ENCODE data around the gene SLC29A3.
A peak's percentile ranks its signal among the peaks of the same experiment; 100 is the strongest.

SLC29A3 gene

DNA sequence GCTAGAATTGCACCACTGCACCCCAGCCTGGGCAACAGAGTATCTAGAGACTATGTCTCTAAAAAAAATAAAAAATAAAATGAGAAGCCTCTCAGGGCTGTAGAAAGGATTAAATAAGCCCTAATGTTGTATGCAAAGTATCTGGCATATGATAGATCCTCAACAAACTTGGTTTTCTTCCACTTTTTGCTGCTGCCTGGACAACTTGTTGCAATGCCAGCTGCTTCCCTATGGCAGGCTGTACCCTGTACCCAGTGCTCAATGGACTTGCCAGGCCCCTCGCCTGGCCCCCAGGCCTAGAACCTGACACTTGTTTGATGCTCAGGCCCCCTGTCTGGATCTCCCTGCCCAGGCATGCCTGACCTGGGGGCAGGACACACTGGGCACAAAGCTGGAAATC lies 49.1 kb downstream of the SLC29A3 start:
- no peak for TF ChIP-seq POLR2A (IDR thresholded peaks at IDR 0.05; ENCODE audit: low read depth, low read length)
- TF ChIP-seq POLR2AphosphoS5 (IDR thresholded peaks at IDR 0.05; ENCODE audit: low read depth, low read length) = no peak
- TF ChIP-seq PAX5 (IDR thresholded peaks at IDR 0.05; ENCODE audit: insufficient read depth, low read length, severe bottlenecking) = no peak
- no peak for TF ChIP-seq SPI1 (IDR thresholded peaks at IDR 0.05; ENCODE audit: low read depth, low read length)
- no peak for TF ChIP-seq TAF1 (IDR thresholded peaks at IDR 0.05; ENCODE audit: low read depth, low read length)
- no peak for TF ChIP-seq POU2F2 (IDR thresholded peaks at IDR 0.05; ENCODE audit: low read depth, low read length)
- FAIRE-seq = no peak
- DNase-seq (ENCODE audit: insufficient read length, low spot score) = no peak

GRCh38 chr10:71368643-71369042 lies 49.6 kb downstream of the SLC29A3 start:
- TF ChIP-seq PAX5 (IDR thresholded peaks at IDR 0.05; ENCODE audit: insufficient read depth, low read length, severe bottlenecking) (no peak), POLR2AphosphoS5 (IDR thresholded peaks at IDR 0.05; ENCODE audit: low read depth, low read length) (no peak), TAF1 (IDR thresholded peaks at IDR 0.05; ENCODE audit: low read depth, low read length) (no peak), POU2F2 (IDR thresholded peaks at IDR 0.05; ENCODE audit: low read depth, low read length) (no peak), SPI1 (IDR thresholded peaks at IDR 0.05; ENCODE audit: low read depth, low read length) (no peak)
- FAIRE-seq = no peak
- DNase-seq (ENCODE audit: insufficient read length, low spot score) = no peak

DNA sequence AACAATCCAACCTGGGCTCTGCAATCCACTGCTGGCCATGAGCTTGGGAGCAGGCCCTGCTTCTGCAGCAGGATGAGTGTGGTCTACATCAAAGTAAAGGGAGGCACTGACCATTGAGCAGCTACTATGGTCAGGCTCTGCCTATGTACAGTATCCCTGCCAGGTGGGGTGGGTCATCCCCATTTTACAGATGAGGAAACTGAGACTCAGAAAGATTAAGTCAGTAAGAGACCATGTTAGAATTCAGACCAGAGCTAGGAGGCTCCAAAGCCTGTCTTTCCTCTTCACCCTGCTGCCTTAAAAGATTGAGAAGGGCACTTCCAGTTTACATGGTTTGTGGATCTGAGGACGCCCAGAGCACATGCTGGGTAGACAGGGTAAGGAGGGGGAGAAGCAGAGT lies 50.5 kb downstream of the SLC29A3 start:
- TF ChIP-seq POLR2AphosphoS5 (IDR thresholded peaks at IDR 0.05; ENCODE audit: low read depth, low read length) (no peak), PAX5 (IDR thresholded peaks at IDR 0.05; ENCODE audit: insufficient read depth, low read length, severe bottlenecking) (no peak), SPI1 (IDR thresholded peaks at IDR 0.05; ENCODE audit: low read depth, low read length) (no peak), TAF1 (IDR thresholded peaks at IDR 0.05; ENCODE audit: low read depth, low read length) (no peak), POU2F2 (IDR thresholded peaks at IDR 0.05; ENCODE audit: low read depth, low read length) (no peak), POLR2A (IDR thresholded peaks at IDR 0.05; ENCODE audit: low read depth, low read length) (no peak)
- no peak for FAIRE-seq

GRCh38 chr10:71370031-71370430 lies 51.0 kb downstream of the SLC29A3 start:
- FAIRE-seq (no peak), DNase-seq (ENCODE audit: insufficient read length, low spot score) (no peak)
- TF ChIP-seq POU2F2 (IDR thresholded peaks at IDR 0.05; ENCODE audit: low read depth, low read length) (no peak), POLR2AphosphoS5 (IDR thresholded peaks at IDR 0.05; ENCODE audit: low read depth, low read length) (no peak), SPI1 (IDR thresholded peaks at IDR 0.05; ENCODE audit: low read depth, low read length) (no peak), PAX5 (IDR thresholded peaks at IDR 0.05; ENCODE audit: insufficient read depth, low read length, severe bottlenecking) (no peak), POLR2A (IDR thresholded peaks at IDR 0.05; ENCODE audit: low read depth, low read length) (no peak), TAF1 (IDR thresholded peaks at IDR 0.05; ENCODE audit: low read depth, low read length) (no peak)

More for the DNA sequence above, 50.5 kb downstream of the SLC29A3 start:
- no peak for DNase-seq (ENCODE audit: insufficient read length, low spot score)

DNA sequence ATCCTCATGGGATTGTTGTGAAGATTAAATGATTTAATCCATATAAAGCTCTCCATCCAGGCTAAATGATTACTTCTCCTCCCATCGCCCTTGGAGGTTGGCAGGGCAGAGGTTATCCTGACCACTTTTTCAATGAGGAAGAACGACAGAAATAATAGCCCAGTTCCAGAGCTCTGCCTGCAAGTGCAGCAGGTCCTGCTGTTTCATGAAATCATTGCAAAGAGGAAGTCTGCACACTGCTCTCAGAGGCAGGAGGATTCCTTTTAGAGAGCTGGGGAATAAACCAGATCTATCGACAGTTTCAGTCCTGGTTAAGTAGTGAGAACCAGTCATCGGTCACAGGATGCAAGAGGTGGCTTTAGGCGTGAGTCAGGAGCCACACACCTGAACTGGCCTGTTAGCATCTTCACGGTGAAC lies 52.7 kb downstream of the SLC29A3 start:
- FAIRE-seq (peak; percentile 84), DNase-seq (ENCODE audit: insufficient read length, low spot score) (peak; percentile 27)
- TF ChIP-seq TAF1 (IDR thresholded peaks at IDR 0.05; ENCODE audit: low read depth, low read length) (no peak), SPI1 (IDR thresholded peaks at IDR 0.05; ENCODE audit: low read depth, low read length) (peak; percentile 84), PAX5 (IDR thresholded peaks at IDR 0.05; ENCODE audit: insufficient read depth, low read length, severe bottlenecking) (no peak), POU2F2 (IDR thresholded peaks at IDR 0.05; ENCODE audit: low read depth, low read length) (no peak)

DNA sequence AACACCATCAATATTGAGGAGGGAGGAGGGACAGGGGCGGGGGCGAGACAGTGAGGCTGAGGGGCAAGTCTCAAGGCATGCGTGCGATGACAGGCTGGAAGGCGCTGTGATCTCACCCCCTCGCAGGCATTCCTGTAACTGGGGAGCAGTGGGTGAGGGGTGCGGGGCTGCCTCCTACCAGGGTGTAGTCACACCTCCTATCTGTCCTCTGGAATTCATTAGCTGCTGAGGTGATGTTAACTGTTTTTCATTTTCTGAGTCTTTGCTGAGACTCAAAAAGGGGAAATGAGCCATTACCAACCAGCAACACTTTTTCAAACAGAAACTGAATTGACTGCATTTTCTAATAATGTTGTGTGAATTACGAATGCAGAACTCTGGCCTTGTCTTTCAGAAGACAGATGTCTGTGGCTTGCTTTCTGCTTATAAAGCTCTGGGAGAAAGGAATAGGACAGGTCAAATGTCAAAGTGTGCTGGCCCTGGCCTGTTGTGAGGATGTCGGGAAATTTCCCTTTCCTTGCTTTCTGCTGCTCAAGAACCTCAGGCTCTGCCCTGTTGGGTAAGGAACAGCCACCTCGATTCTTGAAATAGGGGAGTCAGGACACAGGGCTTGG lies 53.9 kb downstream of the SLC29A3 start:
- TF ChIP-seq POU2F2 (IDR thresholded peaks at IDR 0.05; ENCODE audit: low read depth, low read length) = no peak; the same call in 1 of the 2 replicates
- TF ChIP-seq TAF1 (IDR thresholded peaks at IDR 0.05; ENCODE audit: low read depth, low read length) = no peak
- TF ChIP-seq SPI1 (IDR thresholded peaks at IDR 0.05; ENCODE audit: low read depth, low read length) = peak; percentile 100
- FAIRE-seq = peak; percentile 94
- no peak for DNase-seq (ENCODE audit: insufficient read length, low spot score)

DNA sequence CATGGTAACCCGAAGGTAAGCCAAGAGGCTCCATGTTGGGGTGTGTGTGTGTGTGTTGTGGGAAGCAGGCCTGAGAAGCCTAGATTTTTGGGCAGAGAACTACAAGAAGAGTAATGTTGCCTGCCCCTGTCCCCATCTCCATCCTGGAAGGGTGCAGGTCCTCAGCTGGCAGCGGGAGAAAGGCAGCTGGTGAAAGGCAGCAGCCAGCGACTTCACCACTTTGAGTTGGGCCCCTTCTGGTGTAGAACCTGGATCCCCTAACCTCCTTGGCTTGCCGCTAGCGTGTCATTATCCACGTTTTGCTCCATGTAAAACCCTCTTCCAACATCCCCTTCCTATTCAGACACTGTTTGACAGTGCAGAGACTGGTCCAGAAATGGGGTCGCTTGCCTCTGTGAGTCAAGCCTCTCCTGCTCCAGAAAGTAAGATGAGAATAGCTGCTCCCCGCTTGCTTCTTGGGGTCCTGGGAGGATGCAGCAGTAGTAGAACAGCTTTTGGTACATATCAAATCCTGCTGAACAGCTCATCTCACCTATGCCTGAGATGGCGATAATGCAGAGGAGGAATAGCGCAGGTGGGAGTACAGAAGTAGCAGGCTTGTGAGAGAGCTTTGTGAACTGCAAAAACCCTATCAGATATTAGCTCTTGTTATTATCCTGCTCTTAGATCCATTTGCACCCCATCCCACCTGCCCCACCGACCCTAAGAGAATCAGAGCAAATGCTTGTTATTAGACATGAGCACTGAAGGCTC lies 55.6 kb downstream of the SLC29A3 start:
- TF ChIP-seq TAF1 (IDR thresholded peaks at IDR 0.05; ENCODE audit: low read depth, low read length) = no peak
- no peak for TF ChIP-seq PAX5 (IDR thresholded peaks at IDR 0.05; ENCODE audit: insufficient read depth, low read length, severe bottlenecking)
- TF ChIP-seq SPI1 (IDR thresholded peaks at IDR 0.05; ENCODE audit: low read depth, low read length) = no peak
- TF ChIP-seq POLR2A (IDR thresholded peaks at IDR 0.05; ENCODE audit: low read depth, low read length) = no peak
- TF ChIP-seq POU2F2 (IDR thresholded peaks at IDR 0.05; ENCODE audit: low read depth, low read length) = no peak
- TF ChIP-seq POLR2AphosphoS5 (IDR thresholded peaks at IDR 0.05; ENCODE audit: low read depth, low read length) = no peak
- no peak for DNase-seq (ENCODE audit: insufficient read length, low spot score)
- no peak for FAIRE-seq

- DNase-seq (ENCODE audit: insufficient read length, low spot score) = no peak
- no peak for FAIRE-seq
- no peak for TF ChIP-seq POLR2AphosphoS5 (IDR thresholded peaks at IDR 0.05; ENCODE audit: low read depth, low read length)
- no peak for TF ChIP-seq POLR2A (IDR thresholded peaks at IDR 0.05; ENCODE audit: low read depth, low read length)
- TF ChIP-seq PAX5 (IDR thresholded peaks at IDR 0.05; ENCODE audit: insufficient read depth, low read length, severe bottlenecking) = no peak
- no peak for TF ChIP-seq TAF1 (IDR thresholded peaks at IDR 0.05; ENCODE audit: low read depth, low read length)
- TF ChIP-seq POU2F2 (IDR thresholded peaks at IDR 0.05; ENCODE audit: low read depth, low read length) = no peak
- no peak for TF ChIP-seq SPI1 (IDR thresholded peaks at IDR 0.05; ENCODE audit: low read depth, low read length)
Measured at GRCh38 chr10:71375952-71376351, 56.9 kb downstream of the SLC29A3 start.

- DNase-seq (ENCODE audit: insufficient read length, low spot score) = no peak
- TF ChIP-seq POLR2A (IDR thresholded peaks at IDR 0.05; ENCODE audit: low read depth, low read length) (no peak), SPI1 (IDR thresholded peaks at IDR 0.05; ENCODE audit: low read depth, low read length) (peak; percentile 91)
- no peak for FAIRE-seq
Measured at GRCh38 chr10:71378336-71379117, 59.5 kb downstream of the SLC29A3 start.

All from GM12891 (cell line).